Neural cell (in vitro differentiated cells): ENCODE data around the gene KRTAP10-9. TPM values are rescaled to one million over a fixed set of nuclear protein-coding genes. Genes with fewer than 3 reads are reported as not detected.
"Not testable (repeated sequence)": the region's sequence is repeated elsewhere in the genome, so short reads cannot be mapped to it uniquely, and the experiment has no call there.

ENCODE experiments used
- H2AFZ ChIP-seq: fragments of 200-600, 300-800 bp; sonication (generic), shearing (Covaris generic); 2 replicates; pipeline ENCODE4 v1.6.0; 2014; ENCODE audit warnings: low read depth, mild to moderate bottlenecking, antibody characterized with exemption, low read length, moderate library complexity
- H3F3A ChIP-seq: fragments of 200-600 bp; shearing (Covaris generic); 2 replicates; pipeline ENCODE4 v1.6.1; 2016; ENCODE audit warnings: mild to moderate bottlenecking, moderate library complexity, mixed read lengths, antibody characterized with exemption, low read length; ENCODE audit not compliant: insufficient read depth, poor library complexity, severe bottlenecking
- H3K27ac ChIP-seq: fragments of 200-600, 300-800 bp; sonication (generic), shearing (Covaris generic); 2 replicates; pipeline ENCODE4 v1.5.1; 2014; ENCODE audit warnings: mild to moderate bottlenecking, low read length, moderate library complexity
- H3K27me3 ChIP-seq: fragments of 300-800, 200-600 bp; sonication (generic), shearing (Covaris generic); 2 replicates; pipeline ENCODE4 v1.6.0; 2014; ENCODE audit warnings: mild to moderate bottlenecking, low read depth, low read length, moderate library complexity; ENCODE audit not compliant: insufficient read depth
- H3K36me3 ChIP-seq: fragments of 300-800, 200-600 bp; sonication (generic), shearing (Covaris generic); 2 replicates; pipeline ENCODE4 v1.5.1; 2014; ENCODE audit warnings: mild to moderate bottlenecking, antibody characterized with exemption, low read length, moderate library complexity; ENCODE audit not compliant: insufficient read depth
- H3K4me2 ChIP-seq: fragments of 300-800, 200-600 bp; sonication (generic), shearing (Covaris generic); 2 replicates; pipeline ENCODE4 v1.6.0; 2014; ENCODE audit warnings: mild to moderate bottlenecking, low read length
- H3K4me3 ChIP-seq: fragments of 300-800, 200-600 bp; sonication (generic), shearing (Covaris generic); 2 replicates; pipeline ENCODE4 v1.5.1; 2014; ENCODE audit warnings: mild to moderate bottlenecking, low read length, moderate library complexity
- H3K79me2 ChIP-seq: fragments of 200-600 bp; shearing (Covaris generic); replicated peaks from 2 replicates; pipeline ENCODE4 v1.6.0; 2014; ENCODE audit warnings: mild to moderate bottlenecking, low read length, moderate library complexity; ENCODE audit not compliant: insufficient read depth
- H3K9ac ChIP-seq: fragments of 300-800, 200-600 bp; sonication (generic), shearing (Covaris generic); 2 replicates; pipeline ENCODE4 v1.6.1; 2016; ENCODE audit warnings: mild to moderate bottlenecking, low read length, mixed read lengths
- H3K9me2 ChIP-seq: fragments of 200-600 bp; shearing (Covaris generic); 2 replicates; pipeline ENCODE4 v1.6.1; 2016; ENCODE audit warnings: mild to moderate bottlenecking, low read length, mixed read lengths; ENCODE audit not compliant: insufficient read depth
- H3K9me3 ChIP-seq: fragments of 200-600, 300-800 bp; sonication (generic), shearing (Covaris generic); 2 replicates; pipeline ENCODE4 v1.6.1; 2016; ENCODE audit warnings: mild to moderate bottlenecking, mixed run types, low read length, moderate library complexity, mixed read lengths
- H4K20me1 ChIP-seq: fragments of 200-600 bp; shearing (Covaris generic); 2 replicates; pipeline ENCODE4 v1.6.1; 2016; ENCODE audit warnings: mild to moderate bottlenecking, mixed run types; ENCODE audit not compliant: insufficient read depth
- CTCF ChIP-seq: fragments of 450-650 bp; IDR thresholded peaks from 2 replicates; pipeline ENCODE4 v1.5.1; 2014; ENCODE audit warnings: antibody characterized with exemption, mild to moderate bottlenecking, moderate library complexity; ENCODE audit not compliant: poor library complexity, severe bottlenecking
- EP300 ChIP-seq: fragments of 450-650 bp; conservative IDR thresholded peaks from 2 replicates; pipeline ENCODE4 v1.6.1; 2014; ENCODE audit warnings: antibody characterized with exemption, mild to moderate bottlenecking, moderate library complexity; ENCODE audit not compliant: poor library complexity, severe bottlenecking
- EZH2 ChIP-seq: fragments of 200-600, 300-800 bp; shearing (Covaris generic), sonication (generic); IDR thresholded peaks from 2 replicates; pipeline ENCODE4 v1.6.1; 2014; ENCODE audit warnings: antibody characterized with exemption, low read length, borderline replicate concordance, mild to moderate bottlenecking; ENCODE audit not compliant: insufficient read depth, poor library complexity, severe bottlenecking
- MXI1 ChIP-seq: fragments of 450-650 bp; conservative IDR thresholded peaks from 2 replicates; pipeline ENCODE4 v1.6.1; 2014; ENCODE audit warnings: antibody characterized with exemption, mild to moderate bottlenecking; ENCODE audit not compliant: poor library complexity, severe bottlenecking
- POLR2AphosphoS5 ChIP-seq: IDR thresholded peaks from 2 replicates; pipeline ENCODE4 v1.6.1; 2012
- RAD21 ChIP-seq: fragments of 450-650 bp; conservative IDR thresholded peaks from 2 replicates; pipeline ENCODE4 v1.6.1; 2014; ENCODE audit warnings: antibody characterized with exemption, mild to moderate bottlenecking, moderate library complexity
- REST ChIP-seq: IDR thresholded peaks from 2 replicates; pipeline ENCODE4 v1.6.1; 2012; ENCODE audit warnings: borderline replicate concordance
- SMC3 ChIP-seq: fragments of 450-650 bp; conservative IDR thresholded peaks from 2 replicates; pipeline ENCODE4 v1.6.1; 2014; ENCODE audit warnings: antibody characterized with exemption, mild to moderate bottlenecking, moderate library complexity; ENCODE audit not compliant: poor library complexity
- TAF1 ChIP-seq: IDR thresholded peaks from 2 replicates; pipeline ENCODE4 v1.6.1; 2012; ENCODE audit warnings: low read depth
- polyA plus RNA-seq: library from polyadenylated mRNA; depleted of rRNA; stranded (reverse); fragments of >200 nt; gene quantifications from 2 replicates; pipeline ENCODE4 v1.2.3, GENCODE V29; 2014

The KRTAP10-9 gene
- polyA plus RNA-seq, 1 donor from 2014 or later = not detected

- Histone ChIP-seq H3K9ac (no peak overlapping the region), H3K4me3 (no peak overlapping the region), H3K36me3 (no peaks in the 10 kb centered on the region), H3K27ac (no peak overlapping the region), H3K9me3 (no peaks in the 10 kb centered on the region), H3F3A (no peaks in the 10 kb centered on the region), H3K4me2 (no peak overlapping the region), H3K79me2 (no peaks in the 10 kb centered on the region), H3K27me3 (no peaks in the 10 kb centered on the region), H2AFZ (no peak overlapping the region), H4K20me1 (no peaks in the 10 kb centered on the region), H3K9me2 (no peaks in the 10 kb centered on the region)
- TF ChIP-seq EZH2 (no peak), SMC3 (no peak), EP300 (no peak), REST (no peak)
These were observed 31.6 kb downstream of the KRTAP10-9 start for GRCh38 chr21:44658541-44658910.

- Histone ChIP-seq H3K79me2 (no peaks in the 10 kb centered on the region), H3K36me3 (no peaks in the 10 kb centered on the region), H3K9me3 (no peaks in the 10 kb centered on the region), H3K4me2 (no peak overlapping the region), H4K20me1 (no peaks in the 10 kb centered on the region), H2AFZ (no peak overlapping the region), H3K9ac (no peak overlapping the region), H3F3A (no peaks in the 10 kb centered on the region), H3K9me2 (no peaks in the 10 kb centered on the region), H3K27ac (no peak overlapping the region), H3K4me3 (no peak overlapping the region), H3K27me3 (no peaks in the 10 kb centered on the region)
- TF ChIP-seq MXI1 (no peak), RAD21 (no peak), EP300 (no peak), CTCF (no peak), REST (no peak), EZH2 (no peak), TAF1 (no peak), SMC3 (no peak), POLR2AphosphoS5 (no peak)
These were observed 32.2 kb downstream of the KRTAP10-9 start for GRCh38 chr21:44658913-44659595.

- not testable (repeated sequence) for H3K9ac ChIP-seq, H3K36me3 ChIP-seq, H3K27me3 ChIP-seq, H3K27ac ChIP-seq, H2AFZ ChIP-seq, H3K4me2 ChIP-seq, H3F3A ChIP-seq, H3K9me3 ChIP-seq, H3K79me2 ChIP-seq, H4K20me1 ChIP-seq, H3K9me2 ChIP-seq, H3K4me3 ChIP-seq
These were observed 34.7 kb downstream of the KRTAP10-9 start for GRCh38 chr21:44661567-44661966.
